ENCODE data around the gene RTL1. TPM values are rescaled to one million over a fixed set of nuclear protein-coding genes. Genes with fewer than 3 reads are reported as not detected.

RTL1 gene
- total and polyA plus RNA-seq, 10 of the 15 experiments (the other 5 are each of a cell fraction or from before 2014, with no cell fraction given), result not detected

GRCh38 chr14:100882991-100883788, 20.3 kb downstream of the RTL1 start (continued):
- TF ChIP-seq MLLT1 (IDR thresholded peaks at IDR 0.05) (no peak), IKZF2 (IDR thresholded peaks at IDR 0.05) (no peak), BMI1 (IDR thresholded peaks at IDR 0.05; ENCODE audit: borderline replicate concordance) (no peak), YBX1 (IDR thresholded peaks at IDR 0.05) (no peak), POLR2A (IDR thresholded peaks at IDR 0.05; ENCODE audit: low read depth, low read length) (no peak)

GRCh38 chr14:100882026-100882967, 21.2 kb downstream of the RTL1 start:
- Histone ChIP-seq H4K20me1 (ENCODE audit: control insufficient read depth, insufficient read depth) (no peaks in the 10 kb centered on the region), H3K4me1 (ENCODE audit: control insufficient read depth, insufficient read depth, low read length) (no peaks in the 10 kb centered on the region), H3K27me3 (replicated peaks in 1 of 2; ENCODE audit: control insufficient read depth in 2 of 2, insufficient read depth in 2 of 2, low read length in 1 of 2) (no peaks in the 10 kb centered on the region), H2AFZ (ENCODE audit: control insufficient read depth, low read depth, low read length) (no peak overlapping the region), H3K9ac (ENCODE audit: control insufficient read depth, insufficient read depth, low read length) (no peak overlapping the region), H3K36me3 (ENCODE audit: control insufficient read depth in 2 of 2, insufficient read depth in 2 of 2, low read length in 1 of 2) (no peaks in the 10 kb centered on the region), H3K4me2 (ENCODE audit: control insufficient read depth, insufficient read depth) (no peak overlapping the region), H3K9me3 (replicated peaks; ENCODE audit: control insufficient read depth, insufficient read depth, low read length) (no peaks in the 10 kb centered on the region; the same call in 2 of the 3 replicates), H3K4me3 (no peak overlapping the region), H3K27ac (ENCODE audit: control insufficient read depth, insufficient read depth) (no peak overlapping the region), H3K79me2 (ENCODE audit: control insufficient read depth, insufficient read depth, low read length) (no peaks in the 10 kb centered on the region)
- POLR2A ChIA-PET, result no interaction called here
- SMC1A ChIA-PET (ENCODE audit: uncharacterized antibody, unreplicated experiment), result no interaction called here
- CTCF ChIA-PET, result no interaction called here
- intact Hi-C loops (cut with micrococcal nuclease; ENCODE audit: unreplicated experiment) (no loop called here), in situ Hi-C loops (cut with MboI) (no loop called here)
- RAD21 ChIA-PET (ENCODE audit: unreplicated experiment), result no interaction called here
- DNase-seq (ENCODE audit: low read depth, low spot score), result no peak
- 69% methylated on average over 49 of the region's 49 CpGs for WGBS (ENCODE audit: insufficient coverage, insufficient replicate concordance, low lambda C conversion rate, missing lambda C conversion rate)
- ATAC-seq, result no peak
- FAIRE-seq, result no peak
- no TSS peak for BruUV-seq (replicated peaks)
- TF ChIP-seq CUX1 (IDR thresholded peaks at IDR 0.05; ENCODE audit: insufficient replicate concordance, low read depth, low read length), result no peak
- TF ChIP-seq BACH1 (IDR thresholded peaks at IDR 0.05; ENCODE audit: borderline replicate concordance), result no peak
- no peak for TF ChIP-seq ZNF687 (IDR thresholded peaks at IDR 0.05)

Data from GM12878 (cell line).